C4-2B (cell line): ENCODE results near the gene PPP1R14C.
"Not testable (repeated sequence)": the region's sequence is repeated elsewhere in the genome, so short reads cannot be mapped to it uniquely, and the experiment has no call there.

Source experiments
- H3K27ac ChIP-seq: fragments of 450-650 bp; 2 replicates; pipeline ENCODE4 v1.5.1; 2017
- ZFX ChIP-seq: fragments of 450-650 bp; IDR thresholded peaks from 2 replicates; pipeline ENCODE4 v1.6.1; 2017
- TF ChIP-seq, protein P1 (sequence below): fragments of 450-650 bp; conservative IDR thresholded peaks from 2 replicates; pipeline ENCODE4 v1.5.1; 2017; ENCODE audit warnings: mild to moderate bottlenecking

PPP1R14C gene

DNA sequence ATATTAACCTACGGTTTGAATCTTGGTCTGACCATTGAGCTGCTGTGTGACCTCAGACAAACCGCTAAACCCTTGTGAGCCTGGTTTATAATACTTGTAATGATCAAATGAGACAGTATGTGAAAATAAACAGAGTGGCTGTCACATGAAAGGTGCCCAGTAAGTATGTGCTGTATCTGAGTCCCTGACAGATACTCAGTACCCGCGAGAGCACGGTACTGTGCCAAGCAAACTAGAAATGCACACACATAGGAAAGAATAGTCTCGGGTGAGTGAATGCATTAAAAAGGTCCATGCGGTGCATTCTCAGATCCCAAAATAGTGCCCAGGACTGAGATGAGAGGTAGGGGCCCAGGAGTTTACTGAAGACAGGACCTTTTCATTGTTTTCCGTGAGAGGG, 93.3 kb downstream of the PPP1R14C start:
- TF ChIP-seq, protein P1, sequence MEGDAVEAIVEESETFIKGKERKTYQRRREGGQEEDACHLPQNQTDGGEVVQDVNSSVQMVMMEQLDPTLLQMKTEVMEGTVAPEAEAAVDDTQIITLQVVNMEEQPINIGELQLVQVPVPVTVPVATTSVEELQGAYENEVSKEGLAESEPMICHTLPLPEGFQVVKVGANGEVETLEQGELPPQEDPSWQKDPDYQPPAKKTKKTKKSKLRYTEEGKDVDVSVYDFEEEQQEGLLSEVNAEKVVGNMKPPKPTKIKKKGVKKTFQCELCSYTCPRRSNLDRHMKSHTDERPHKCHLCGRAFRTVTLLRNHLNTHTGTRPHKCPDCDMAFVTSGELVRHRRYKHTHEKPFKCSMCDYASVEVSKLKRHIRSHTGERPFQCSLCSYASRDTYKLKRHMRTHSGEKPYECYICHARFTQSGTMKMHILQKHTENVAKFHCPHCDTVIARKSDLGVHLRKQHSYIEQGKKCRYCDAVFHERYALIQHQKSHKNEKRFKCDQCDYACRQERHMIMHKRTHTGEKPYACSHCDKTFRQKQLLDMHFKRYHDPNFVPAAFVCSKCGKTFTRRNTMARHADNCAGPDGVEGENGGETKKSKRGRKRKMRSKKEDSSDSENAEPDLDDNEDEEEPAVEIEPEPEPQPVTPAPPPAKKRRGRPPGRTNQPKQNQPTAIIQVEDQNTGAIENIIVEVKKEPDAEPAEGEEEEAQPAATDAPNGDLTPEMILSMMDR: no peak
- TF ChIP-seq ZFX: no peak

DNA sequence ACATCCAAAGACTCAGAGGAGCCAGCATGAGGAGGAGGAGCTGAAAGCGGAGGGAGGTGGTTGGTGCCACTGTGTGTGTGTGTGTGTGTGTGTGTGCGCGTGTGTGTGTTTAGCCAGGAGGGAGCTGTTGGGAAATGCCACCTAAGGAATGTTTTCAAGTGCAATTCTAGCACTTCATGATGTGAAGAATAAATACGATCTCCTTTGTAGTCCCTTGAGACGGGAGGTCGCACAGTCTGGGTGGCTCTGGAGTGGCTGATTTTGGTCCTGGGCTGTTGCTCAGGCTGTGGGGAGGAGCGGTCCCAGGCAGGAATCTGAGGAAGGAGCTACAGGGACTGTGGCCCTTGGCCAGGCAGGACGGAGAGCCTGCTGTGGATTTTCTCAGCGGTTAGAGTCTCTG, 93.7 kb downstream of the PPP1R14C start:
- H3K27ac ChIP-seq: no peak overlapping the region
- no peak for TF ChIP-seq ZFX
- TF ChIP-seq, protein P1: no peak

More for the DNA sequence above, 93.3 kb downstream of the PPP1R14C start:
- no peak overlapping the region for H3K27ac ChIP-seq

DNA sequence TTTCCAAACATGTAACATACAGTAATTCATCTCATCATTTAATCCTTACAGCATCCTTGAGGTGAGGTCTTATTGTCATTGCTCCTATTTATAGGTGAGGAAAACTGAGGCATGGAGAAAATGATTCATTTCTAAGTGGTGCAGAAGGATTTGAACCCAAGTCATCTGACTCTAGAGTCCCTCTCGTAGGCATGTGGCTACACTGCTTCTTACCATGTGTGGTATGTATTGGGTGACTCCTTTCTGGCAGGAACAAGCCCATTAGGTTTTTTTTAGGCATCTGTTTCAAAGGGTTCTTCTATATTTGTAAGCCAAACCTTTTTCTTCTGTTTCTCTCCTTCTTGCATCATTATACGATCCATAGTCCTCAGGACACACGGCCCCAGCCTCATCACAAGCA, 94.8 kb downstream of the PPP1R14C start:
- no peak overlapping the region for H3K27ac ChIP-seq
- TF ChIP-seq, protein P1: no peak

DNA sequence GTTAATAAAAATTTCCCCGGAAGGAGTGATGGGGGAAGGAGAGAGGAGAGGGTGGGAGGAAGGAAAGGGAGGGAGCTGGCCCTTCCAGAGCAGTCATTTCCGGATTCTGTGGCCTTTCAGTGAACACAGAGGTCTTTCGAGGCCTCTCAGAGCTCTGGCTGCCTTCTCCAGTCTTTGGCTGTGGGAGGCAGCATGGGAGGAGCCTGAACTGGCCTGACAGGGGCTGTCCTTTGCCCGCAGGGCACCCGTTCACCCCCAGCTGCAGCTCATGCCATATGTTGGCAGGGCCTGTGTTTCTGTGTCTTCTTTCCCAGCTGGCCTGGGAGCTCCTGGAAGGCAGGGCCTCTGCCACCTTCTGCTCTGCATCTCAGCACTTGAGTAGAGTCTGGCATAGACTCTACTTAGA, 95.5 kb downstream of the PPP1R14C start:
- TF ChIP-seq ZFX: no peak
- H3K27ac ChIP-seq: no peak overlapping the region

DNA sequence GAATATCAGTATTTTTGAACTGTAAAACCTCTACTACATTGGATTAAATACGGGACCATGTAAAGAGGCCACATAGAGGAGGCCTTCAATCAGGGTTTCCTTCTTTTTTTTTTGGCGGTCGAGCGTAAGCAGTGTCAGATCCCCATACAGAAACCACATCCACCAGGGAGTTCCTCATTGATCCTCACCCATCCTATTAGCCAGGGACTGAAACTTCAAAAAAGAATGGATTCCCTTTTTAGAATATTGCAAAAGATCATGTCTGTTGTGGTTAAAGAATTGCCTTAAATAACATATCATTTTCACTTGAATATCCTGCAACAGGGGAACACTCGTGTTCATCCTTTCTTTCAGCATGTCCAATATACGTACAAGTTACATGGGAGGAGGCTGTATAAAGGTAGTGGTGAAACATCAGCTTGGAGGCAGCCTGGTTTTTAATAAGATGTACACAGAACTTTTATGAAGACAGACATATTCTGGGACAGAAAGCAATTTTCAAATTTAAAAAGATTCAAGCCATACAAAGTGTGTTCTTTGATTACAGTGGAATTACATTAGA, 96.1 kb downstream of the PPP1R14C start:
- H3K27ac ChIP-seq: no peak overlapping the region
- TF ChIP-seq, protein P1: no peak
- no peak for TF ChIP-seq ZFX

DNA sequence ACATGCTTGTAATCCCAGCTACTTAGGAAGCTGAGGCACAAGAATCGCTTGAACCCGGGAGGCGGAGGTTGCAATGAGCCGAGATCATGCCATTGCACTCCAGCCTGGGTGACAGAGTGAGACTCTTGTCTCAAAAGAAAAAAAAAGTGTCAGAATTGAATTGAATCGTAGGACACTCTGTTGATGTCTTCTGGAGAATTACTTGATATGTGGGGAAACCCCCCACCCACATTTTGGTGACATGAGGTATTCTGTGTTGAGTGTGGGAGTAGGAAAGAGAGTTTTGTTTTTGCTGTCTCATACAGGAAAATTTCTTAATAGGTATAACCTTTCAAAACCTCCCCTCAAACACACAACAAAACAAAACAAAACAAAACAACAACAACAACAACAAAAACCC, 98.9 kb downstream of the PPP1R14C start:
- not testable (repeated sequence) for H3K27ac ChIP-seq

DNA sequence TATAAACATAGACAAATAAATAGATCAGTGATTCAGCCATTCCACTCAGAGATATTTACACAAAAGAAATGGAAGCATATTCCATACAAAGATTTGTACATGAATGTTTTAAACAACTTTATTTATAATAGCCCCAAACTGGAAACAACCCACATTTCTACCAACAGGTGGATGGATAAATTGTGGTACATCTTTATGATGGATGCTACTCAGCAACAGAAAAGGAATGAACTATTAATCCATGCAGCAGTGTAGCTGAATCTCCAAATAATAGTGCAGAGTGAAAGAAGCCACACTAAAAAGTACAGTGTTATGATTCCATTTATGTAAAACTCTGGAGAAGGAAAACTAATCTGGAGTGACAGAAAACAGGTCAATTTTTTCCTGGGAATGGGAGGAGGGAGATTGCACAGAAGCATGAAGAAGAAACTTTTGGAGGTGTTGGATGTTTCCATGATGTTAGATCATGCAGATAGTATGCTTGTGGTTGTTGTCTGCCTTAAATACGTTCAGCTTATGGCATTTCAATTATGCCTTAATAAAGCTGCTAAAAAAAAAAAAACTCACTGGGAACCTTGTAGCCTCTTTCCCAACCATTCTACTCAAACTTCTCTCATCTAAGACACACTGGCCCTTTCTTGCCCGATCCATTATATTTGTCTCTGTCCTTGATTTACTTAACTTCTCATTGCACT, 100.9 kb downstream of the PPP1R14C start:
- TF ChIP-seq, protein P1: no peak
- TF ChIP-seq ZFX: no peak
- H3K27ac ChIP-seq: no peak overlapping the region

DNA sequence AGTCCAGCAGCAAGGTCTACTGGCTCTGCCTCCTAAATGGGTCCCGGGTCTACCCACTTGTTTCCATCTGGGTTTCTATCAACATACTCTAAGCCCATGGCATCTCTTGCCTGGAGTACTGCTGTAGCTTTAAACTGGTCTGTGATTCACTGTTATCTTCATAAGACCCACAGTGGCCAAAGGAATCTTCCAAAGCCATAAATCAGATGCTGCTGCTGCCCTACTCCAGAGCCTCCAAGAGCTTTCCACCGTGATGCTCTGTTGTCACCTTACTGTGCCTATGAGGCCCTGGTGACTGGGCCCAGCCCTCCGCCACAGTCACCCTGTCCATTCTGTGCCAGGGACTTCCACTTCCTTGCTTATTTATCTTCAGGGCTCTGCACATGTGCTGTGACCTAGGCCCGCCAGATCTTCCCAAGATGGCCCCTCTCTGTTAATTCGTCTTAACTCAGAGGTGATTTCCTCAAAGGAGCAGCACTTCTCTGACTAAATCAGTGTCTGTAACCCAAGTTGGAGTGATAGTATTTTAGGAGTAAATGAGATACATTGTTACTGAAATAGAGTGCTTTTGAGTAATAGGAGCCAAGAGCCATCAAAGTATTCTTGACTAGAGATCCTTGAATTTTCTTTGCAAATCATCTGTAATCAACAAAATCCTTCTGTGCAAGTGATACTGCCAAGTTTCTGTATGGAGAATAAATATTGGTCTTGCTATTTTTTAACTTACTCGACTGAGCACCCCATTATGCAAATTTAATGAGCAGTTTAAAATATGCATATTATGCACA, 102.5 kb downstream of the PPP1R14C start:
- no peak for TF ChIP-seq ZFX
- TF ChIP-seq, protein P1: no peak
- H3K27ac ChIP-seq: no peak overlapping the region
